H1 (cell line): Measurements from ENCODE around the gene UBA3. TPM values are rescaled to one million over a fixed set of nuclear protein-coding genes. Genes with fewer than 3 reads are reported as not detected.

Experiments
- ASH2L ChIP-seq: fragments of 200-600, 300-600 bp; sonication (generic); IDR thresholded peaks from one replicate; pipeline ENCODE4 v1.7.1; 2017; ENCODE audit warnings: low read length
- BRCA1 ChIP-seq: IDR thresholded peaks from 2 replicates; pipeline ENCODE4 v1.6.1; 2012; ENCODE audit warnings: low read depth, low read length, improper control_type of control experiment
- CBX5 ChIP-seq: fragments of 300-800, 300-1000 bp; sonication (generic); IDR thresholded peaks from 2 replicates; pipeline ENCODE4 v1.7.1; 2016; ENCODE audit warnings: antibody characterized with exemption, low read length, low read depth
- CEBPB ChIP-seq: IDR thresholded peaks from 2 replicates; pipeline ENCODE4 v1.6.1; 2012; ENCODE audit warnings: low read depth, low read length
- CHD1 ChIP-seq: IDR thresholded peaks from 2 replicates; pipeline ENCODE4 v1.6.1; 2012; ENCODE audit warnings: low read depth, low read length, improper control_type of control experiment
- EZH2 ChIP-seq: fragments of 200-600 bp; sonication (generic); IDR thresholded peaks from 2 replicates; pipeline ENCODE4 v1.7.1; 2012; ENCODE audit warnings: low read depth, mild to moderate bottlenecking, moderate library complexity, low read length, inconsistent platforms; ENCODE audit not compliant: severe bottlenecking
- FOSL1 ChIP-seq: IDR thresholded peaks from 2 replicates; pipeline ENCODE4 v1.6.1; 2011; ENCODE audit warnings: mild to moderate bottlenecking, low read depth, low read length, moderate library complexity; ENCODE audit not compliant: insufficient read depth
- GTF2F1 ChIP-seq: IDR thresholded peaks from 2 replicates; pipeline ENCODE4 v1.6.1; 2012; ENCODE audit warnings: low read depth, low read length, improper control_type of control experiment, borderline replicate concordance
- HDAC2 ChIP-seq, 2 experiments: fragments of 300-600 bp in 1 of 2; sonication (generic) in 1 of 2; IDR thresholded peaks; 2 replicates each; pipeline ENCODE4 v1.6.1; 2011 to 2012; ENCODE audit warnings: low read depth in 2 of 2, low read length in 2 of 2, mild to moderate bottlenecking in 2 of 2, moderate library complexity in 2 of 2, borderline replicate concordance in 1 of 2, inconsistent platforms in 1 of 2
- JUND ChIP-seq: IDR thresholded peaks from 2 replicates; pipeline ENCODE4 v1.6.1; 2011; ENCODE audit warnings: mild to moderate bottlenecking, improper control_type of control experiment, low read length
- KDM4A ChIP-seq: IDR thresholded peaks from one replicate; pipeline ENCODE4 v1.7.1; 2012; ENCODE audit warnings: low read depth, mild to moderate bottlenecking, moderate library complexity, low read length, inconsistent platforms; ENCODE audit not compliant: severe bottlenecking
- KDM5A ChIP-seq: fragments of 200-600 bp; IDR thresholded peaks from 2 replicates; pipeline ENCODE4 v1.7.1; 2012; ENCODE audit warnings: mild to moderate bottlenecking, low read length, inconsistent platforms, mixed read lengths
- NANOG ChIP-seq: IDR thresholded peaks from 2 replicates; pipeline ENCODE4 v1.6.1; 2011; ENCODE audit warnings: low read length, low read depth, mild to moderate bottlenecking, inconsistent platforms; ENCODE audit not compliant: insufficient read depth, poor library complexity, severe bottlenecking
- NRF1 ChIP-seq: IDR thresholded peaks from 2 replicates; pipeline ENCODE4 v1.6.1; 2011; ENCODE audit warnings: mild to moderate bottlenecking, low read depth, low read length, improper control_type of control experiment
- RAD21 ChIP-seq, 2 experiments: IDR thresholded peaks in 1 of 2; conservative IDR thresholded peaks in 1 of 2; 2 replicates each; pipeline ENCODE4 v1.6.1; 2011; ENCODE audit warnings: low read depth in 2 of 2, low read length in 2 of 2, improper control_type of control experiment in 1 of 2, inconsistent platforms in 1 of 2, mild to moderate bottlenecking in 1 of 2, moderate library complexity in 1 of 2
- SIX5 ChIP-seq: IDR thresholded peaks from 2 replicates; pipeline ENCODE4 v1.6.1; 2011; ENCODE audit warnings: mild to moderate bottlenecking, low read depth, low read length
- SP1 ChIP-seq: IDR thresholded peaks from 2 replicates; pipeline ENCODE4 v1.6.1; 2011; ENCODE audit warnings: low read depth, low read length
- SP2 ChIP-seq: IDR thresholded peaks from 2 replicates; pipeline ENCODE4 v1.6.1; 2012; ENCODE audit warnings: mild to moderate bottlenecking, low read length, inconsistent platforms
- SUZ12 ChIP-seq: fragments of 200-600 bp; sonication (generic); IDR thresholded peaks from 2 replicates; pipeline ENCODE4 v1.6.1; 2012; ENCODE audit warnings: mild to moderate bottlenecking, inconsistent platforms, low read length, moderate library complexity, mixed read lengths
- TCF12 ChIP-seq: IDR thresholded peaks from 2 replicates; pipeline ENCODE4 v1.6.1; 2011; ENCODE audit warnings: low read depth, mild to moderate bottlenecking, low read length
- polyA plus RNA-seq, 7 experiments: library from polyadenylated mRNA; depleted of rRNA in 3 of 7; stranded (reverse) in 5 of 7; unstranded in 2 of 7; fragments of >200 nt in 5 of 7; fragments of 200-250 nt in 2 of 7; gene quantifications; 1 replicate in 5 of 7; 2 replicates in 1 of 7; 4 replicates in 1 of 7; pipeline versions ENCODE4 v1.2.1 to v1.2.3, GENCODE V29; 2011 to 2013; ENCODE audit warnings: missing spikeins in 2 of 7, mixed read lengths in 2 of 7
- total RNA-seq: library from RNA; stranded (reverse); fragmentation: NEBNext Ultra II Directional; extraction: Animal tissue kit (Norgen Biotek cat#: 25700); gene quantifications from 2 replicates; pipeline ENCODE4 v1.2.1, GENCODE V29; 2021
- TF ChIP-seq, protein P1 (sequence below), 3 experiments: IDR thresholded peaks; 1 replicate in 2 of 3; 2 replicates in 1 of 3; pipeline versions ENCODE4 v1.5.1 to v1.6.1; 2011; ENCODE audit warnings: low read length in 3 of 3, mild to moderate bottlenecking in 3 of 3, inconsistent platforms in 2 of 3, low read depth in 1 of 3, moderate library complexity in 1 of 3; ENCODE audit not compliant: insufficient read depth in 1 of 3; ENCODE audit errors: control extremely low read depth in 1 of 3

Gene UBA3
- total and polyA plus RNA-seq, 2 of the 8 experiments (the other 6 are each of a cell fraction or from before 2014, with no cell fraction given), result 40.8 to 97.8 TPM

- TF ChIP-seq JUND, result no peak
- TF ChIP-seq NANOG, result peak; percentile 68
- no peak for TF ChIP-seq CHD1
- no peak for TF ChIP-seq CEBPB
- TF ChIP-seq NRF1, result no peak
- no peak for TF ChIP-seq SIX5
- no peak for TF ChIP-seq SUZ12
- TF ChIP-seq, protein P1, sequence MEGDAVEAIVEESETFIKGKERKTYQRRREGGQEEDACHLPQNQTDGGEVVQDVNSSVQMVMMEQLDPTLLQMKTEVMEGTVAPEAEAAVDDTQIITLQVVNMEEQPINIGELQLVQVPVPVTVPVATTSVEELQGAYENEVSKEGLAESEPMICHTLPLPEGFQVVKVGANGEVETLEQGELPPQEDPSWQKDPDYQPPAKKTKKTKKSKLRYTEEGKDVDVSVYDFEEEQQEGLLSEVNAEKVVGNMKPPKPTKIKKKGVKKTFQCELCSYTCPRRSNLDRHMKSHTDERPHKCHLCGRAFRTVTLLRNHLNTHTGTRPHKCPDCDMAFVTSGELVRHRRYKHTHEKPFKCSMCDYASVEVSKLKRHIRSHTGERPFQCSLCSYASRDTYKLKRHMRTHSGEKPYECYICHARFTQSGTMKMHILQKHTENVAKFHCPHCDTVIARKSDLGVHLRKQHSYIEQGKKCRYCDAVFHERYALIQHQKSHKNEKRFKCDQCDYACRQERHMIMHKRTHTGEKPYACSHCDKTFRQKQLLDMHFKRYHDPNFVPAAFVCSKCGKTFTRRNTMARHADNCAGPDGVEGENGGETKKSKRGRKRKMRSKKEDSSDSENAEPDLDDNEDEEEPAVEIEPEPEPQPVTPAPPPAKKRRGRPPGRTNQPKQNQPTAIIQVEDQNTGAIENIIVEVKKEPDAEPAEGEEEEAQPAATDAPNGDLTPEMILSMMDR (IDR thresholded peaks at IDR 0.05; ENCODE audit: control extremely low read depth in 1 of 3, insufficient read depth in 1 of 3, low read depth in 1 of 3, low read length in 3 of 3), result no peak
- peak; percentile 69 for TF ChIP-seq KDM4A
- TF ChIP-seq CBX5, result no peak
- TF ChIP-seq BRCA1, result no peak
- TF ChIP-seq ASH2L, result peak; percentile 66
- TF ChIP-seq KDM5A, result no peak
- TF ChIP-seq GTF2F1, result no peak
- no peak for TF ChIP-seq TCF12
- TF ChIP-seq RAD21 (IDR thresholded peaks at IDR 0.05 in 1 of 2, conservative IDR thresholded peaks at IDR 0.05 in 1 of 2; ENCODE audit: low read depth in 2 of 2, low read length in 2 of 2), result no peak
- no peak for TF ChIP-seq FOSL1
- TF ChIP-seq EZH2, result no peak
- TF ChIP-seq SP1, result peak; percentile 58; the same call in 1 of the 2 replicates
- TF ChIP-seq HDAC2 (IDR thresholded peaks at IDR 0.05; ENCODE audit: borderline replicate concordance in 1 of 2, low read depth in 2 of 2, low read length in 2 of 2), result 0 out of 4 replicates have a peak, but pooled peaks of 1 of the 2 experiments have one; percentile 78
- TF ChIP-seq SP2, result no peak
Observed at GRCh38 chr3:69084326-69085167, 4.4 kb upstream of the UBA3 start, which contains the start of gene ARL6IP5 (continued).
